HepG2 (cell line): Measurements from ENCODE around the gene LAMC1. TPM values are rescaled to one million over a fixed set of nuclear protein-coding genes. Genes with fewer than 3 reads are reported as not detected.

Experiments used
- CREB3 ChIP-seq: sonication (generic); formaldehyde crosslinking; IDR thresholded peaks from 2 replicates; pipeline ENCODE4 v1.5.0; 2020; ENCODE audit warnings: missing genetic modification reagents
- ELF4 ChIP-seq: sonication (generic); formaldehyde crosslinking; IDR thresholded peaks from 2 replicates; pipeline ENCODE4 v1.5.0; 2020; ENCODE audit warnings: missing genetic modification reagents, mild to moderate bottlenecking, moderate library complexity, borderline replicate concordance
- FOXK2 ChIP-seq: fragments of 450-650 bp; IDR thresholded peaks from 2 replicates; pipeline ENCODE4 v1.6.1; 2016
- FOXP4 ChIP-seq: sonication (generic); formaldehyde crosslinking; IDR thresholded peaks from 2 replicates; pipeline ENCODE4 v1.4.0; 2020; ENCODE audit warnings: missing genetic modification reagents
- GTF2F1 ChIP-seq: fragments of 150-350 bp; IDR thresholded peaks from 2 replicates; pipeline ENCODE4 v1.6.1; 2014; ENCODE audit warnings: low read length
- HNRNPUL1 ChIP-seq: fragments of 200-400 bp; formaldehyde crosslinking; IDR thresholded peaks from 2 replicates; pipeline ENCODE4 v1.6.1; 2017; ENCODE audit warnings: low read depth, mild to moderate bottlenecking, low read length, moderate library complexity
- KLF6 ChIP-seq: IDR thresholded peaks from 2 replicates; pipeline ENCODE4 v1.8.0; 2016; ENCODE audit warnings: missing biosample characterization, missing genetic modification reagents
- MAFG ChIP-seq: sonication (generic); formaldehyde crosslinking; IDR thresholded peaks from 2 replicates; pipeline ENCODE4 v1.5.1; 2020; ENCODE audit warnings: mild to moderate bottlenecking, missing genetic modification reagents
- RARA ChIP-seq: IDR thresholded peaks from 2 replicates; pipeline ENCODE4 v1.6.1; 2016; ENCODE audit warnings: missing genetic modification reagents, missing compliant biosample characterization
- SP2 ChIP-seq: sonication (generic); formaldehyde crosslinking; IDR thresholded peaks from 2 replicates; pipeline ENCODE4 v1.5.1; 2020; ENCODE audit warnings: mild to moderate bottlenecking, missing genetic modification reagents
- TBX3 ChIP-seq: fragments of 450-650 bp; IDR thresholded peaks from 2 replicates; pipeline ENCODE4 v1.6.1; 2017; ENCODE audit warnings: antibody characterized with exemption, mild to moderate bottlenecking, inconsistent platforms, borderline replicate concordance
- ZFYVE20 ChIP-seq: sonication (generic); formaldehyde crosslinking; IDR thresholded peaks from 2 replicates; pipeline ENCODE4 v1.8.0; 2023; ENCODE audit warnings: low read depth, mild to moderate bottlenecking, moderate library complexity, missing genetic modification reagents, borderline replicate concordance
- ZGPAT ChIP-seq: IDR thresholded peaks from 2 replicates; pipeline ENCODE4 v1.6.1; 2016; ENCODE audit warnings: mild to moderate bottlenecking
- ZNF224 ChIP-seq: sonication (generic); formaldehyde crosslinking; IDR thresholded peaks from 2 replicates; pipeline ENCODE4 v1.5.0; 2020; ENCODE audit warnings: mild to moderate bottlenecking, missing genetic modification reagents
- ZNF317 ChIP-seq: sonication (generic); formaldehyde crosslinking; IDR thresholded peaks from 2 replicates; pipeline ENCODE4 v1.5.0; 2020; ENCODE audit warnings: mild to moderate bottlenecking, missing genetic modification reagents
- ZNF343 ChIP-seq: sonication (generic); formaldehyde crosslinking; IDR thresholded peaks from 2 replicates; pipeline ENCODE4 v1.4.0; 2020; ENCODE audit warnings: mild to moderate bottlenecking, missing genetic modification reagents
- ZNF362 ChIP-seq: sonication (generic); formaldehyde crosslinking; IDR thresholded peaks from 2 replicates; pipeline ENCODE4 v1.4.0; 2020; ENCODE audit warnings: missing genetic modification reagents, mild to moderate bottlenecking, borderline replicate concordance
- ZNF432 ChIP-seq: sonication (generic); formaldehyde crosslinking; IDR thresholded peaks from 2 replicates; pipeline ENCODE4 v1.5.0; 2020; ENCODE audit warnings: missing genetic modification reagents, mild to moderate bottlenecking, borderline replicate concordance
- ZNF652 ChIP-seq: IDR thresholded peaks from 2 replicates; pipeline ENCODE4 v1.6.1; 2016; ENCODE audit warnings: low read depth, borderline replicate concordance
- ZNF720 ChIP-seq: sonication (generic); formaldehyde crosslinking; IDR thresholded peaks from 2 replicates; pipeline ENCODE4 v1.4.0; 2020; ENCODE audit warnings: missing genetic modification reagents
- ZNF749 ChIP-seq: sonication (generic); formaldehyde crosslinking; IDR thresholded peaks from 2 replicates; pipeline ENCODE4 v1.8.0; 2022; ENCODE audit warnings: mild to moderate bottlenecking, missing genetic modification reagents, moderate library complexity, borderline replicate concordance
- ZNF780A ChIP-seq: sonication (generic); formaldehyde crosslinking; IDR thresholded peaks from 2 replicates; pipeline ENCODE4 v1.8.0; 2022; ENCODE audit warnings: mild to moderate bottlenecking, missing genetic modification reagents, moderate library complexity
- ZNF800 ChIP-seq: sonication (generic); formaldehyde crosslinking; IDR thresholded peaks from 2 replicates; pipeline ENCODE4 v1.4.0; 2020; ENCODE audit warnings: missing genetic modification reagents
- polyA plus RNA-seq, 8 experiments: library from polyadenylated mRNA; depleted of rRNA in 3 of 8; stranded (reverse) in 7 of 8; unstranded in 1 of 8; fragments of >200 nt; fragmentation: Illumina TruSeq in 4 of 8; extraction: Trizol in 4 of 8; gene quantifications; 2 replicates each; pipeline versions ENCODE4 v1.2.1 to v1.2.3, GENCODE V29; 2011 to 2016; ENCODE audit warnings: low read depth in 4 of 8, missing spikeins in 1 of 8, mixed read lengths in 1 of 8; ENCODE audit not compliant: insufficient read depth in 1 of 8
- total RNA-seq, 5 experiments: library from RNA; depleted of rRNA; stranded (reverse); fragments of >200 nt; fragmentation: Illumina TruSeq; extraction: Trizol; gene quantifications; 2 replicates each; pipeline ENCODE4 v1.2.3, GENCODE V29; 2016; ENCODE audit warnings: low read depth in 1 of 5

The LAMC1 gene
- total and polyA plus RNA-seq, 2 of the 13 experiments (the other 11 are each of a cell fraction or from before 2014, with no cell fraction given) = 58.5 to 137 TPM

- TF ChIP-seq ZNF362 (CRISPR knock-in tag) (no peak), TBX3 (no peak), GTF2F1 (no peak), ZNF720 (no peak), ZGPAT (CRISPR knock-in tag) (peak; percentile 56; the same call in 1 of the 2 replicates), MAFG (CRISPR knock-in tag) (no peak), ELF4 (CRISPR knock-in tag) (no peak), ZNF780A (no peak), ZNF224 (CRISPR knock-in tag) (no peak), CREB3 (no peak), RARA (CRISPR knock-in tag) (no peak; the same call in none of the 2 replicates), ZNF317 (peak; percentile 60; the same call in 1 of the 2 replicates), ZFYVE20 (CRISPR knock-in tag) (0 out of 2 replicates have a peak, but pooled peaks have one; percentile 6), ZNF343 (CRISPR knock-in tag) (peak; percentile 22; the same call in 1 of the 2 replicates), ZNF800 (CRISPR knock-in tag) (no peak; the same call in 1 of the 2 replicates), SP2 (CRISPR knock-in tag) (no peak; the same call in 1 of the 2 replicates), FOXP4 (CRISPR knock-in tag) (no peak), KLF6 (CRISPR knock-in tag) (no peak), HNRNPUL1 (no peak), ZNF432 (no peak), FOXK2 (no peak), ZNF749 (CRISPR knock-in tag) (no peak), ZNF652 (CRISPR knock-in tag) (no peak)
Measured at GRCh38 chr1:183023601-183024316, 539 bp downstream of the LAMC1 start (continued).
